Uterus (tissue), 2 donors: ENCODE results near the gene FOSL2.

ENCODE experiments used
- POLR2A ChIP-seq, 2 donors: fragments of 450-650 bp; IDR thresholded peaks; one replicate each; pipeline ENCODE4 v1.6.1; 2016; ENCODE audit warnings: antibody characterized with exemption in 2 of 2, mild to moderate bottlenecking in 1 of 2, moderate library complexity in 1 of 2
- TF ChIP-seq, protein P1 (sequence below), 4 experiments: fragments of 200-600 bp in 2 of 4; fragments of 450-650 bp in 2 of 4; sonication (generic) in 2 of 4; IDR thresholded peaks; one replicate each; pipeline ENCODE4 v1.5.1; 2016 to 2019; ENCODE audit warnings: antibody characterized with exemption in 4 of 4, mild to moderate bottlenecking in 2 of 4, moderate library complexity in 1 of 4

DNA sequence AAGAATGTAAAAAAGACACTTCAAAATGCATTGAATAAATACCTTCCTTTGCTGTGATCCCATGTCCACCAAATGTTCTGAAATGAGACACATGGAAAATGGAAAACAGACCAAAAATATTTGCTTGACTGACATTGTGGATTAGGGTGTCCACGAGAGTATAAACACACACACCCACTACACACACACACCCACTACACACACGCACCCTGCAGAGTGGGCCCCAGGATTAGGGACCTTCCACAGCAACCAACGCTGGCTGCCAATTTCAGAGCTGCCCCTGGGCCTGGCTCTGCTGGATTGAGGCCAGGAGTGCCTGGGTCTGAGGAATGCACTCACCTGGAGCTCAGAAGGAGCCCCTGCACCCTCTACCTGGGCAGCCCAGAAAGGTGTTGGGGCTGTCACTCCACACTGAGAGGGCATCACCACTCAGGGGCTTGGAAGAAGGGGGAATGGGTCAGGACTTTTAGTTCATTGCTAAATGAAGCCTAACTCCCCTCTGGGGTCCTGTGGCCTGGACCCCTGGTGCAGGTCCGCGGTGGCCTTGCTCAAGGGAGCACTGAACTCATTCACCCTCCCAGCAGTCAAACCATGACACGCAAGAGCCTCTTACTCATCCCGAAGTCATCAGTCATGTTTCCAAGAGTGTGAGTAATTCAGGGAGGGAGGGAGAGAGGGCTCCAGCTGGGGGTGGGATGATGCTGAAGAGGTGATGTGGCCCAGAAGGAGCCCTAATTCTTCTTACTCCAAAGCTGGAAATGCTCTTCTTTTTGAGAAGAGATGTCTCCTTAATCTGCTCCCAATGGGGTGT lies 53.0 kb downstream of the FOSL2 start:
- TF ChIP-seq, protein P1, sequence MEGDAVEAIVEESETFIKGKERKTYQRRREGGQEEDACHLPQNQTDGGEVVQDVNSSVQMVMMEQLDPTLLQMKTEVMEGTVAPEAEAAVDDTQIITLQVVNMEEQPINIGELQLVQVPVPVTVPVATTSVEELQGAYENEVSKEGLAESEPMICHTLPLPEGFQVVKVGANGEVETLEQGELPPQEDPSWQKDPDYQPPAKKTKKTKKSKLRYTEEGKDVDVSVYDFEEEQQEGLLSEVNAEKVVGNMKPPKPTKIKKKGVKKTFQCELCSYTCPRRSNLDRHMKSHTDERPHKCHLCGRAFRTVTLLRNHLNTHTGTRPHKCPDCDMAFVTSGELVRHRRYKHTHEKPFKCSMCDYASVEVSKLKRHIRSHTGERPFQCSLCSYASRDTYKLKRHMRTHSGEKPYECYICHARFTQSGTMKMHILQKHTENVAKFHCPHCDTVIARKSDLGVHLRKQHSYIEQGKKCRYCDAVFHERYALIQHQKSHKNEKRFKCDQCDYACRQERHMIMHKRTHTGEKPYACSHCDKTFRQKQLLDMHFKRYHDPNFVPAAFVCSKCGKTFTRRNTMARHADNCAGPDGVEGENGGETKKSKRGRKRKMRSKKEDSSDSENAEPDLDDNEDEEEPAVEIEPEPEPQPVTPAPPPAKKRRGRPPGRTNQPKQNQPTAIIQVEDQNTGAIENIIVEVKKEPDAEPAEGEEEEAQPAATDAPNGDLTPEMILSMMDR (IDR thresholded peaks at IDR 0.05) = no peak
- TF ChIP-seq POLR2A (IDR thresholded peaks at IDR 0.05) = no peak
